GM12874 (cell line): Measurements from ENCODE around the gene MINK1.

ENCODE experiments used
- TF ChIP-seq, protein P1 (sequence below): IDR thresholded peaks from 2 replicates; pipeline ENCODE4 v1.5.1; 2011; ENCODE audit warnings: low read depth, mild to moderate bottlenecking, control low read depth, low read length, moderate library complexity; ENCODE audit not compliant: insufficient read depth

Gene MINK1

DNA sequence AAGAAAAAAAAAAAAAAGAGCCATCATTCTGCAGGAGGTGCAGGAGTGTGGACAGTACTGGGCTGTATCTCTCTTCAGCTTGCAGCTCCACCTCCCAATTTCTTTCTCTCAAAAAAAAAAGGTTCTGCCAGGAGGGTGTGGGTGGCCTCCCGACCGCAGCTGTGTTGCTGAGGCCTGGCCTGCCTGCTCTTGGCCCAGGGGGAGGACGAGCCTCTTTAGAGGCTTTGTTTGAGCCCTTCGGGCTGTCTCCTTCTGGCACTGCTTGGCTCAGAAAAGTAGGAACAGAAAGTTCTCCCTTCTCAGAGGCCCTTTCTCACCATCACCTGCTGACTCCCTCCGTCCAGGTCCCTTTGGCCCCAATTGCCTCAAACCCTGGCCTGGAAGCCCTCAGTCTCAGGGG is 43.9 kb downstream of the MINK1 start:
- TF ChIP-seq, protein P1, sequence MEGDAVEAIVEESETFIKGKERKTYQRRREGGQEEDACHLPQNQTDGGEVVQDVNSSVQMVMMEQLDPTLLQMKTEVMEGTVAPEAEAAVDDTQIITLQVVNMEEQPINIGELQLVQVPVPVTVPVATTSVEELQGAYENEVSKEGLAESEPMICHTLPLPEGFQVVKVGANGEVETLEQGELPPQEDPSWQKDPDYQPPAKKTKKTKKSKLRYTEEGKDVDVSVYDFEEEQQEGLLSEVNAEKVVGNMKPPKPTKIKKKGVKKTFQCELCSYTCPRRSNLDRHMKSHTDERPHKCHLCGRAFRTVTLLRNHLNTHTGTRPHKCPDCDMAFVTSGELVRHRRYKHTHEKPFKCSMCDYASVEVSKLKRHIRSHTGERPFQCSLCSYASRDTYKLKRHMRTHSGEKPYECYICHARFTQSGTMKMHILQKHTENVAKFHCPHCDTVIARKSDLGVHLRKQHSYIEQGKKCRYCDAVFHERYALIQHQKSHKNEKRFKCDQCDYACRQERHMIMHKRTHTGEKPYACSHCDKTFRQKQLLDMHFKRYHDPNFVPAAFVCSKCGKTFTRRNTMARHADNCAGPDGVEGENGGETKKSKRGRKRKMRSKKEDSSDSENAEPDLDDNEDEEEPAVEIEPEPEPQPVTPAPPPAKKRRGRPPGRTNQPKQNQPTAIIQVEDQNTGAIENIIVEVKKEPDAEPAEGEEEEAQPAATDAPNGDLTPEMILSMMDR: no peak

- TF ChIP-seq, protein P1: no peak
These were observed 46.5 kb downstream of the MINK1 start for GRCh38 chr17:4879601-4880000.

GRCh38 chr17:4880857-4881256 is 47.7 kb downstream of the MINK1 start:
- TF ChIP-seq, protein P1: no peak

GRCh38 chr17:4881761-4882555 is 48.8 kb downstream of the MINK1 start:
- TF ChIP-seq, protein P1: peak; percentile 84

GRCh38 chr17:4884489-4884888 is 51.3 kb downstream of the MINK1 start:
- TF ChIP-seq, protein P1: no peak

DNA sequence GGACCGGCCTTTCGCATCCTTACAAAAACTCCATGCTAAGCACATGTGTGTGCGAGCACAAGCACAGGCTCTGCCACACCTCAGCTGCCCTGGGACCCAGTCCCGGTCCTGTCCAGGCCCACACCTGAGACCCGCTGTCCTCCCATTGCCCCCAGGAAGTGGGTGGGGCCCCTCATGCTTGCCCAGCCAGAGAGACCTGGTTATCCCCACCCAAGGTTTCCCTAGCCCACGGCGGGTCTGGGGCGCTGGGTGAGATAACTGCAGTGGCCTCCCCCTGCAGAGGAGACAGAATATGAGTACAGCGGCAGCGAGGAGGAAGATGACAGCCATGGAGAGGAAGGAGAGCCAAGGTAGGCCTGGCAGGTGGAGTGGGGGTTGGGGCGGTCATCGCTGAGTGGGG is 53.7 kb downstream of the MINK1 start:
- TF ChIP-seq, protein P1: no peak

GRCh38 chr17:4887581-4887980 is 54.4 kb downstream of the MINK1 start:
- TF ChIP-seq, protein P1: no peak
